Stimulated activated CD8-positive, alpha-beta memory T cell treated with anti-CD3 and anti-CD28 coated beads, Interleukin-4, amount 100 ng/mL, for 4 hours (primary cell): Measurements from ENCODE around the gene SIAH3.
"Not testable (repeated sequence)": the region's sequence is repeated elsewhere in the genome, so short reads cannot be mapped to it uniquely, and the experiment has no call there.

Experiments used
- DNase-seq, 2 donors: peaks; one replicate each; pipeline ENCODE4 v3.0.0-alpha.2; 2020; ENCODE audit warnings: low read depth in 2 of 2, low spot score in 1 of 2

SIAH3 gene, protein sequence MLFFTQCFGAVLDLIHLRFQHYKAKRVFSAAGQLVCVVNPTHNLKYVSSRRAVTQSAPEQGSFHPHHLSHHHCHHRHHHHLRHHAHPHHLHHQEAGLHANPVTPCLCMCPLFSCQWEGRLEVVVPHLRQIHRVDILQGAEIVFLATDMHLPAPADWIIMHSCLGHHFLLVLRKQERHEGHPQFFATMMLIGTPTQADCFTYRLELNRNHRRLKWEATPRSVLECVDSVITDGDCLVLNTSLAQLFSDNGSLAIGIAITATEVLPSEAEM

DNA sequence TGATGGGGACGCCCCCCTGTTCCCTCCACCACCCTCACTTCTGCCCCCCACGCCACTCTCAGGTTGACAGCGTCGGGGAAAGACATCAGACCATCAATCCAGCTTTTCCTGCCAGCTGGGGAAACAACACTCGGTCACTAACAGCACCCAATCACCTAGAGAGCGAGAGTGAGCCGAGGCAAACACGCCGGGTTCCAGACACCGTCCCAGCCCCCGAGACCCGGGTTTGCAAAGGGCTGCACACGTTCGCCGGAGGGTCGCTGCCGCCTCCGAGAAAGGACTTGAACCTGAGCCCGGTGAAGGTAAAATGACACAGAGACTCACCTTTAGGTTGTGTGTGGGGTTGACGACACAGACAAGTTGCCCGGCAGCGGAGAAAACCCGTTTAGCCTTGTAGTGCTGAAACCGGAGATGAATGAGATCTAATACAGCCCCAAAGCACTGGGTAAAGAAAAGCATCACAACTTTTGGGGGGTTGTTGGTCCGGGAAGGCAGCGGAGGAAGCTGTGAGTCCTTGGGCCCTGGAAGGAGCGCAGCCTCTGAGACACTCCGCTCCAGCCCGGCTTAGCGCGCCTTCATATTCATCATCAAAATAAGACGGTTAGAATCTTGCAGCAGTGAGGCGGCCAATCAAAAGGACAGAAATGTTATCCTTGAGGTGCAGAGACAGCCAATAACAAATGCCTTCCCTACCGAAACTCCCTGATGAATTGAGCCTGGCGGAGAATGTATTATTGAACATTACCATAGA is at the start of gene SIAH3:
Gene SIAH3, minus strand, starts transcription at position 583 of the 751 bp plus-strand sequence. Its CDS starts 124 bp downstream, at position 459.
- no peak for DNase-seq

DNA sequence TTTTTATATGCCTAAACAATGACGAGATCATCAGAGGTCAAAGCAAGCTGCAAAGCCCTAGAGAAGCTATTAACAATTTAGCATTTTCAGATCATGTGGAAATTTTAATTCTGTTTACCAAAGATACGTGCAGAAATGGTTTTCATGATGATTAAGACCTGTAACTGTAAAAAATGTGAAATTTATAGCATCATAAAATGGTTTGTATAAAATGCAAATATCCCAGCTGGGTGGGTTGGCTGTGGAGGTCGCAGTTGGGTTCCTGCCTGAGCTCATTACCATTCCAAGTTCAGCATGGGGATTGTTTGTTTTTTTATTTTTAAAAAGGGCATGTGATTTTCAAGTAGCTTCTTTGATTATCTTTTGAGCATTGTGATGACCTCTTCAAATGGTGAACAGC is 47.9 kb upstream of the SIAH3 start:
- DNase-seq: no peak

DNA sequence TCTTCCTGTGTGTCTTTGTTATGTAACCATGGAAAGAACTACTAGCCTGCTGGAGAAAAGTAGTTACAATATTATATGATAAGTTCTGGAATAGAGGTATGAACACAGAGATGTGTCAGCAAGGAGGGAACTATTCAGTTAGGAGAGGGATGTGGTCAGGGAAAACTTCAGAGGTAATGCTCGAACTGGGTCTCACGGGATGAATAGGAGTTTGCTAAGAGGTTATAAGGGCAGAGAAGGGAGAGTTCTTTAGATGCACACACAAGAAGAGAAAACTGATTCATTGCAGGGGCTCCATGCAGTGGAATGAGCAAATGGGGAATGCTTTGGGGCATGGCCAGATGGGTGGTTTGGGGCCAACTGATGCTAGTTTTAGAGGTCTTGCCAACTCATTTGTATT is 46.0 kb upstream of the SIAH3 start:
- DNase-seq: no peak

DNA sequence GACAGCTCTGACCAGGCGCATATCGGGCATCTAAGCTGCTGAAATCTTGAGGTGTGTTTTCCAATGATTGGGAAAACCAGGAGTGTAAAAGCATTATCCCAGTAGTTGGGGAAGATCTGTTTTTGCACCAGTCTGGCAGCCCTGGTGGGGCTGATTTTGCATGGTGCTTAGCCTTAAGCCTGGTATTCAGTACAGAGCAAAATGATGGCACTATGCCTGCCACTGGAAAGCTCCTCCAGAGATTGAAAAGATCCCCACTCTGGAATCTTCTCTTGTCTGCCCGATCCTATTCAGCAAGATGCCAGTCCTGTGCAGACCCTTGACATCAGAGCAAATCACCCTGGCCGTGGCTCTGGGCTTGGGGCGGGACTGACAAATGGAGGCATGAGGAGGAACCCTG is 44.7 kb upstream of the SIAH3 start:
- no peak for DNase-seq

DNA sequence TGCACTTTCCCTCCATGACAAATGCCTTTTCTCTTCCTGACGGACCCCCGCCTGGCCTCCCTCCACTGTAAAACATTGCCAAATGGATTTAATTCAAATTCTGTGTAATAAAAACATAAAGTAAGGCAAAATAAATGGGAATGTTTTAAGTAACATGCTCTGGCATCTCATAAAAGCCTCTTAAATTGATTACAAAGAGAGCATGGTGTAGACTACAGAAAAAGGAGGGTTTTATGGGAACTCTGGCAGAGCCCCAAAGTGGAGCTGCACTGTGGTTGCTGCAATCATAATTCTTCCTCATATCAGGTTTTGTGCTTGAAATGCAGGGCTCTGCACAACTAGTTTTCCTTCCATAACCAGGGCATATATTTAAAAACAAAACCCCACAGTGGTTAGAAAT is 44.3 kb upstream of the SIAH3 start:
- DNase-seq: no peak

DNA sequence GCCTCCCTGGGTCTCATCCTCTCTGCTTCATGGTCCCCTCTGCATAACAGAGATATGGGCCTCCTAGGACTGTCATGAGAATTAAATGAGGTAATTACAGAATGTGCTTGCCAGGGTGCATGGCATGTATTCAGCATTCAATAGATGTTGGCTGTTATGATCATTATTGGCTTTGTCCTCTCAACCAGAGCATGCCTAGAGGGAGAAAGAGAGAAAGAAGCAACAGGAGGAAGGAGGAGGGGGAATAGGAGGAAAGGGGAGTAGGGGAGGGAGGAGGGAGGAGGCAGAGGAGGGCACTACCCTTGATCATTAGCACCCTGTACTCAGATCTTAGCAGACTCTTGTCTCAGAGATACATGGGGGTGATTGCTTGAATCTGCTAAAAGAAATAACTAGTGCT is 41.0 kb upstream of the SIAH3 start:
- no peak for DNase-seq

DNA sequence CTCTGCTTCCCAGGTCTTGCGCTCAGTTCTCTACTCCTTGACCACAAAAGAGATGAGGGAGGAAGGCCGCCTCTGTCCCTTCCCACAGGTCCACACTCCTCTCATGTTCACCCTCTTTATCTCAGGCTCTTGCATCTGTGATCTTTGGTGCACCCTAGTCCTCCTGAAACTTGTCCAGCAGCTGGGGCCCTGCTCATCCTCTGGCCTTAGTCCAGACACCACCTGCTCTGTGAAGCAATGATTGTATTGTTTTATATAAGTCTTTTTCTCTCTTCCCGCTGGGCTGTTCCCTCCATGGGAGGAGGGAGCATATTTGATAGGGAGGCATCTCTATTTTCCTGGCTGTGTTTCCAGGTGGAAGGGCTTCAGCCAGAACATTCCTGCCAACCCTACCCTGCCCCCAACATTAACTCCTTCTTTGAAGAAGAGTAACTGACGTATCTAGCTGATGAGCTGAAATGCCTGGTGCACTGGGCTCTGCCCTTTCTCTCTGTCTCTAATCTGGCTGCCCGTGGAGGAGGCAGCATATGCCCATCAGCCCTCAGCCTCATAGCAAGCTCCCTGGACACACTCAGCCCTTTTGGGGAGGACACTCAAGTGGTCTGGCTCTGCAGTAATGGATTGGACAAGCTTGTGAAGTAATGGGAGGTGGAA is 38.2 kb upstream of the SIAH3 start:
- no peak for DNase-seq

DNA sequence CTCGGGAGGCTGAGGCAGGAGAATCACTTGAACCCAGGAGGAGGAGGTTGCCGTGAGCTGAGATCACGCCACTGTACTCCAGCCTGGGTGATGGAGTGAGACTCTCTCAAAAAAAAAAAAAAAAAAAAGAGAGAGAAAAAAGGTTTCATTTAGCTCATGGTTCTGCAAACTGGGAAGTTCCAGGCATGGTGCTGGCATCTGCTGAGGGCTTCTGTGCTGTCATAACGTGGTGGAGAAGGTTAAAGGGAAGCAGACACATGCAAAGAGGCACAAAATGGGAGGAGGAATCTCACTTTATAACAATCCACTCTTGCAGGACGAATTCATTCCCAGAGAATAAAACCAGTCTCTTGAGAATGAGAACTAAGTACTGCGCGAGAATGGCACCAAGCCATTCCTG is 34.9 kb upstream of the SIAH3 start:
- DNase-seq: no peak

DNA sequence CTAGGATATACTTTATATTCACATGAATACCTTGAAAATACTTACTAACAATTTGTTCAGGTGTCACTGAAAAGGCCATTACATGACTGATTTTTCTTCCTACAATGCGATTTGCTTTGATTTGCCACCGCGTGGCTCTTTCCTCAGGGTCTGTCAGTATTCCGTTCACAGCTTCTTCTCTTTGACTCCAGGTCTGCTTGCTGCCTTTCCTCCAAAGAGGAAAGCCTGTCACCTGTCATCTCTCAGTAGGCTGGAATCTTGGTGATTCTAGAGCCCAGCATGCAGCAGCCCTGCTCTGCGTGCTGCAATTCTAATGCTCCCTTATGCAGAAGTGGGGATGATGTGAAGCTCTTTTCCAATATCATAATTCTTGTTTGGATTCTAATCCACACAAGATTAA is 33.6 kb upstream of the SIAH3 start:
- no peak for DNase-seq

DNA sequence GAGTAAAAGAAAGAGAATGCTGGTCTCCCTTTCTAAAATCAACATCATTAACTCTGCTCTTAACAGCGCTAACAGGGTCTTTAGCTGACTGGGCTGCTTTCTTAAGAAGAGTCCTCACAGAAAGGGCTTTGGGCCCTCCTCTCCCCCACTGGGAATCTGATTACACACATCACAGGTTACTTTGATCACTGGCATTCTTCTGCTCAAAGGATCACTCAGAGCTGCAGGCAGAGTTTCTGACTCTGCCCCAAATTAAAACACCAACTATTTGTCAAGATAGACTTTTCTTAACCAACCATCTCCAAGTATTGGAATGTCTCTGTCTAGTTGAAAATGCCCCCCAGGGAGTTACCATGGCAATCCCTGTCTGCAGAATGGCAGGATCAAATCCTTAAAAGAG is 31.1 kb upstream of the SIAH3 start:
- DNase-seq: no peak

DNA sequence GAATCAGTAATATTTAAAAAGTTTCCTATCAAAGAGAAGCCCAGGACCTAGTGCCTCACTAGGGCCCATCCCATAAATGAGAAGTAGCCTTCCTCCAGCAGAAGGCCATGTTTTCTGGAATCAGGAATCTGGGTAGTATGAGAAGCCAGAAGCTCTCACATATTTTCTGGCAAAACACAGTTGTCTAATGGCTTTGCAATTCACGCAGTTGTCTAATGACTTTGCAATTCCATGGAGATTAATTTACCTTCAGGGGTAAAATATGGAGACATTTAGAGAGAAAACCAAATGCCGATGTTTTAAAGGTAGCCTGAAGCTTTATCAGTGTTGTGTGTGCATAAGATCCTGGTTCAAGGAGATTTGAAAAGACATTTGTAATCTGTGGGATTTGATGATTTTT is 29.8 kb upstream of the SIAH3 start:
- no peak for DNase-seq

DNA sequence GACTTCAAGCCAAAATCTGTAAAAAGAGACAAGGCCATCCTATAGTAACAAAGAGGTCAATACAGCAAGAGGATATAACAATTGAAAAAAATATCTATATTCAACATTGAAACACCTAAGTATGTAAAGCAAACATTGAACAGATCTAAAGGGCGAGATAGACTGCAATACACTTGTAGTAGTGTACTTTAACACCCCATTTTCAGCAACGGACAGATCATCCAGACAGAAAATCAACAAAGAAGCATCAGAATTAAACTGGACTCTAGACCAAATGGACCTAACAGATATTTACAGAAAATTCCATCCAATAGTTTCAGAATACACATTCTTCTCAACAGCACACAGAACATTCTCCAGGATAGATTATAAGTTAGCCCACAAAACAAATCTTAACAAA is 28.7 kb upstream of the SIAH3 start:
- DNase-seq: no peak

DNA sequence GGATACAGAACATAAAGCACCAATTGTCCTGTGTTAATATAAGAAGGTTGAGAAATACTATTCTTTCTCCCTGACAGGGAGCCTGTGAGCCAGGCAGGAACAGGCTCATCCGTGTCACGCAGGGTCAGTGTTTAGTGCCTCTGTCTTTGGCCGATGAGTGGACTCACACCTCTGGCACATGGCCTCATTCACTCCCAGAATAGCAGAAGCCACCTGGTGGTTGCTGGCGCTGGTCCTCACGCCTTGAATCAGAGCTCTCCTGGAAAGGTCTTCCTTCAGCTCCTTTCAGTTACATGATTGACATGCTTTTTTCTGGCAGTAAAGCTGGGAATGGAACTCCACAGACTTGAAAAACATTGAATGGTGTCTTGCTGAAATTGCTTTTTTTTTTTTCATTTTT is 28.1 kb upstream of the SIAH3 start:
- DNase-seq: no peak

DNA sequence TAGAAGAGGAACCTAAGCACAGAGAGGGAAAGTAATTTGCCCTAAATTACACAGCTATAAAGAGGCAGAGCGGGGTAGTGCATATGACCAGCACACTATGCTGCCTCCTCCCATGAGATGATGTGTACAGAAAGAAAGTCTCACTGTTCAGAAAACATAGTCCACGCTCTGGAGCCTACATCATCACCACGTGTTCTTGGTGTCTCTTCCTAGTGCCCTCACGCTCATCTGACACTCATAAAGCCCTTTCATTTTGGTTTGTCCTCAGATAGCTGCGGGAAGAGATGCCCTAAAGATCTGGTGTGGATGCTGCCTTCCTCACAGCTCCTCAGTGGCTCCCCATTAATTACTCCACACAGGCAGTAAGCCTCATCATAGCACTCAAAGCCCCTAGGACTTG is 27.4 kb upstream of the SIAH3 start:
- no peak for DNase-seq

DNA sequence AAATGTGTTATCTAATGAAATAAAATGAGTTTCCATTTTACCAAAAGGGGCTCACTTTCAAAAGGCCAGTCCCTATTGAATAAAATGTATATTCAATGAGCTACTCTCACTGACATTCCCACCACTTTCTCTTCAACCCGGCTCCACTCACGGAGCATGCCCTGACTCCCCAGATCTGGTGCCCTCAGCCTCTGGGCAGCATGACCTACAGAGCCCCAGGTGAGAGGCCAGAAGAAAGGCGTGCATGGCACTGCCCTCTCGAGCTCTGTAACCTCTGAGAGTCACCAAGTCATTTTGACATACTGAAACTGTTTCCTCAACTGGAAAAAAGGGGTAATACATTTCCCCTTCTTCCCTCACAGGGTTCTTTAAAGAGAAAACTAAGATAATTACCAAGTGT is 25.2 kb upstream of the SIAH3 start:
- no peak for DNase-seq

DNA sequence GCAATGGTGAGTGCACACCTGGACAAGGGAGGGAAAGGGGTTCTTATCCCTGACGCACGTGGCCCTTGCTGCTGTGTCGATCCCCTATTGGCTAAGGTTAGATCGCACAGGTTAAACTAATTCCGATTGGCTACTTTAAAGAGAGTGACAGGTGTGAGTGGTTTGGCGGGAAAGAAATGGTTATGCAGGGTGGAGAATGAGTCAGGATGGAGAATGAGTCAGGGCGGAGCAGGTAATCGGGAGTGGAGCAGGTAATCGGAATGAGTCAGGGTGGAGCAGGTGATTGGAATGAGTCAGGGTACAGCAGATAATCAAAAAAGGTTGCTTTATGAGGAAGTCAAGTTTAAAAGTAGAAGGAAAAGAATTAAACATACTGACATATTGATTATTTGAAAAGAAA is 24.4 kb upstream of the SIAH3 start:
- no peak for DNase-seq

DNA sequence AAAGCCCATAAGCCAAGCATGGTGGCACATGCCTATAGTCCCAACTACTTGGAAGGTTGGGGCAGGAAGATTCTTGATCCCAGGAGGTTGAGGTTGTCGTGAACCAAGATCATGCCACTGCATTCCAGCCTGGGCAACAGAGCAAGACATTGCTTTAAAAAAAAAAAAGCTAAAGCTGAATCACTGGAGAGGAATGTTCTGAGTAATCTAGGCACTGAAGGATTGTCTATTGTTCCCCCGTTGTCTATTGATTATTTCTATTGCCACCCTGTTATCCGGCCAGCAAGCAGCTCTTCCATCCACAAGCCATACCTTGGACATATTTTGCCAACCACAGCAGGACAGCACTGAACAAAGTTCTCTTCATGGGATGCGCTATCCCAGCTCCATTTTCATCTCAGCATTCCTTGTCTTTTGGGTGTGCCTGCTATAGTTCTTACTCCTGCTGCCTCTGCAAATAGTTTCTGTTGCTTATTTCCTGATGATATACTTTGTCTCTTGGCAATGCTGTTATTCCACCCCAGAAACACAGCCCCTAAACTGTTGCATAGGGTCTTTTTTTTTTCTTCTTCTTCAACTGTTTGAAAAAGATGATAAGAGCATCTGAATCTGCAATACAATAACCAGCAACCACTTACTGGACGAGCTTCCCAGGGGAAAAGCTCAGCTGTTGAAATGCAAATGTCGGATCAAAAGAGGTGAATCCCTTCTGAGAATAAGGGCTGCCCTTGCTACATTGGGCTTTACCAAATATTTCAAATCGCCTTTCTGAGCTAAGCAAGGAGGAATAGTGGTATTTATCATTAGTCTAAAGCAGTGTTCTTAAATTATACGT is 22.2 kb upstream of the SIAH3 start:
- DNase-seq: no peak

DNA sequence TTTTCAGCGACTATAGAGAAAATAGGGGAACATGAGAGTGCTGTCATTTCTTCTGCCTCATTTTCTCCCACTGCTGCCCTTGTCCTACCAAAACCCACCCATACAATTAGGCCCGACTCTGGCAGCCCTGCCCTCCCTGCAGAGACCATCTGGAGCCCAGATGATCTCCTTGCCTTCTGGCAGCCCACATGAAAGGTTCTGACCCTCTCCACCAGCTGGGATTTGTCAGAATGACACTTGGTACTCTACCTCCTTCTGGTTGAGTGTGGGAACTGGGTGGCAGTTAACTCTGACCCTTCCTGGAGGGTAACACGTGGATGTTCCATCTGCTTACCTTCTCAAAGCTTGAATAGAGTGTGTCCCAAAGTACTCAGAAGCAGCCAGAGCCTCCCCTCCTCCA is 21.0 kb upstream of the SIAH3 start:
- DNase-seq: no peak

DNA sequence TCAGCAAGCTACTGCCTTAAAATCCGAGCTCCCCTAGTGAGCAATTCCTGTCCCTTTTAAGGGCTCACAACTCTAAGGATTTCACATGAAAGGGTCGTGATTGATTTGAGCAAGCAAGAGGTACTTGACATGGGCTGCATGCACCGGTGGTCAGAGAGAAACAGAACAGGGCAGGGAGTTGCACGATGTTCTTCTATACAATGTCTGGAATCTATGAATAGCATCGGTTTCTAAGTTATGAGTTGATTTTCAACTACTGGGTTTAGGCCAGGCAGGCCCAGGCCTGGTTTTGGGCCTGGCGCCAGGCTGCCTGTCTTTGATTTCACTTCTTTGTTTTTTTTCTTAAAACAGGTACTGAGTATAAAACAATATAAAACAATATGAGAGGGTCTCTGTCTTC is 19.6 kb upstream of the SIAH3 start:
- DNase-seq: not testable (repeated sequence)

DNA sequence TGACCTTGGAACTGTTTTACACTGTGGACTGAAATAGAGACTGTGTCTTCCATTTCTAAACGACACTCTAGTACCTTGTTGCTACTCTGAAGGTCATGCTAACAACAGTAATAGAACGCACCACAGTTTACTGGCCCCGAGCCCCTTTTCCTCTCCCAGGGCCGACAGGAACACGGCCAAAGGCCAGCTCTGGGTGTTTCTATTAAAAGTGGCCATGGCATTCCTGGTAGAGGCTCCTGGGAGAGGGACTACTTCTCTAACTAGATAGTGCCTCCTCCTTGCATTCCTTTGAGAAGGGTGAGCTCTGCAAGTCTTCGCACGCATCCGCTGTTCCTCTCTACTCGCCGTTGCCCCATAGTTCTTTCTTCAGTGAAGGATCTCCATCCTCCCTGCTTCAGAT is 18.7 kb upstream of the SIAH3 start:
- no peak for DNase-seq

DNA sequence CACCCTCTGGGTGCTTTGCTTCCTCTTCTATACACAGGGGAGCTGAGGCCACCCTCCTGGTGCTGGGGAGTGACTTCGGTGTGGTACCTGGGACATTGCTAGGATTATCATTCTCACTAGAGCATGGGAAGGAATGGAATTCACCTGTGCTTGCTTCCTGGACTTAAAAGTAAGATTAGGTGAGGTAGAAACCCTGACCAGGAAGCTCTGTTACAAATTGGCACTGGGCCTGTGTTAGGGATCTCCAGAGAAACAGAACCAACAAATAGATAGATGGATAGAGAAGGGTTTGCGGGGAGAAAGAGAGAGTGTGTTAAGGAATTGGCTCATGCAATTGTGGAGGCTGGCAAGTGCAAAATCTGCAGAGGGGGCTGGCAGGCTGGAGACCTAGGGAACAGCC is 13.9 kb upstream of the SIAH3 start:
- DNase-seq: no peak
